ENCODE measurements around the gene SMYD3. TPM values are rescaled to one million over a fixed set of nuclear protein-coding genes. Genes with fewer than 3 reads are reported as not detected.

Gene SMYD3
- total and polyA plus RNA-seq, 2 experiments from 2014 or later: 30.8 to 68.5 TPM

DNA sequence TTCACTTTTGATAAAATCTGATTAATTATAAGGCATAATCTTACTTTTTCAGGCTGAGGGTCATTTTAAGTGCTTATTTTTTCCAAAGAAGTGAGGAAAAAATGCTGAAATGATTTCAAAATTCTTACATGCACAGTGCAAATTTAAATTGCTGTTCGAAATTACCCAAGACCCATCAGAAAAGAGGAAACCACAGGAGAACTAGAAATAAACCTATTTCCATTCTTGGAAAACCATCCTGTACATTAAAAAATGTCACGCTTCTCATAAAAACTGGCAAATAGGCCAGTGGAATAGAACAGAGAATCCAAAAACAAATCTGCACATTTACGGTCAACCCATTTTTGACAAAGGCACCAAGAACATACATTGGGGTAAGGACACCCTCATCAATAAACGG is 414.9 kb downstream of the SMYD3 start:
- TF ChIP-seq EZH2phosphoT487 (IDR thresholded peaks at IDR 0.05; ENCODE audit: low read depth, severe bottlenecking, unreplicated experiment): no peak
- no peak for TF ChIP-seq EZH2 (IDR thresholded peaks at IDR 0.05; ENCODE audit: borderline replicate concordance)
- TF ChIP-seq, protein P1, sequence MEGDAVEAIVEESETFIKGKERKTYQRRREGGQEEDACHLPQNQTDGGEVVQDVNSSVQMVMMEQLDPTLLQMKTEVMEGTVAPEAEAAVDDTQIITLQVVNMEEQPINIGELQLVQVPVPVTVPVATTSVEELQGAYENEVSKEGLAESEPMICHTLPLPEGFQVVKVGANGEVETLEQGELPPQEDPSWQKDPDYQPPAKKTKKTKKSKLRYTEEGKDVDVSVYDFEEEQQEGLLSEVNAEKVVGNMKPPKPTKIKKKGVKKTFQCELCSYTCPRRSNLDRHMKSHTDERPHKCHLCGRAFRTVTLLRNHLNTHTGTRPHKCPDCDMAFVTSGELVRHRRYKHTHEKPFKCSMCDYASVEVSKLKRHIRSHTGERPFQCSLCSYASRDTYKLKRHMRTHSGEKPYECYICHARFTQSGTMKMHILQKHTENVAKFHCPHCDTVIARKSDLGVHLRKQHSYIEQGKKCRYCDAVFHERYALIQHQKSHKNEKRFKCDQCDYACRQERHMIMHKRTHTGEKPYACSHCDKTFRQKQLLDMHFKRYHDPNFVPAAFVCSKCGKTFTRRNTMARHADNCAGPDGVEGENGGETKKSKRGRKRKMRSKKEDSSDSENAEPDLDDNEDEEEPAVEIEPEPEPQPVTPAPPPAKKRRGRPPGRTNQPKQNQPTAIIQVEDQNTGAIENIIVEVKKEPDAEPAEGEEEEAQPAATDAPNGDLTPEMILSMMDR (IDR thresholded peaks at IDR 0.05; ENCODE audit: poor library complexity): no peak
- WGBS (ENCODE audit: low lambda C conversion rate, missing lambda C conversion rate): 97% methylated on average over 4 of the region's 4 CpGs
- H3K4me1 ChIP-seq (ENCODE audit: insufficient read depth): no peaks in the 10 kb centered on the region
- no peaks in the 10 kb centered on the region for H3K36me3 ChIP-seq (replicated peaks; ENCODE audit: insufficient read depth, low read depth)
- H3K27ac ChIP-seq: no peak overlapping the region
- no peak overlapping the region for H3K4me2 ChIP-seq
- H3K4me3 ChIP-seq: no peak overlapping the region
- DNase-seq (ENCODE audit: low spot score): no peak
- H4K20me1 ChIP-seq (ENCODE audit: insufficient read depth, poor library complexity, severe bottlenecking): no peaks in the 10 kb centered on the region
- H3K9me2 ChIP-seq (replicated peaks; ENCODE audit: insufficient read depth): no peaks in the 10 kb centered on the region
- H3K27me3 ChIP-seq: no peaks in the 10 kb centered on the region
- no peaks in the 10 kb centered on the region for H3K79me2 ChIP-seq
- no peaks in the 10 kb centered on the region for H3K9me3 ChIP-seq (ENCODE audit: low read depth)
- no peak overlapping the region for H2AFZ ChIP-seq

DNA sequence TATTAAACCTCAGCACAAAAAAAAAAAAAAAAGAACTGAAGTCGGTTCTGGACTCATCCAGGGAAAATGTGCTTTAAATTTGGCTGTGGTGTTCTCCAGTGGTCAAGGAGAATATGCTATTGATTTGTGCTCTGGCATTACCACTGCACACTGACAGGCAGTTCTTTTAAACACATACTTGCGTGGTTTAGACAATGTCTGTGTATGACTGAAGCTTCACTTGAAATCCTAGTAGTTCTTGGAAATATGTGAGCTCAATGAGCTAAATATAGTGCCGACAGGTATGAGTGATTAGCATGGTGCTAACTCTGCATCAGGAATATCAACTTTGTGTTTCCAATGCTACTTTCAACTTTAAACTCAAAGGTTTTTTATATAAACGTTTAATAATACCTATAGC is 415.6 kb downstream of the SMYD3 start:
- 82% methylated on average over 4 of the region's 4 CpGs for WGBS (ENCODE audit: low lambda C conversion rate, missing lambda C conversion rate)
- Histone ChIP-seq H2AFZ (no peak overlapping the region), H3K4me1 (ENCODE audit: insufficient read depth) (no peaks in the 10 kb centered on the region), H3K79me2 (no peaks in the 10 kb centered on the region), H3K27ac (no peak overlapping the region), H3K4me2 (no peak overlapping the region), H3K4me3 (no peak overlapping the region), H4K20me1 (ENCODE audit: insufficient read depth, poor library complexity, severe bottlenecking) (no peaks in the 10 kb centered on the region), H3K36me3 (replicated peaks; ENCODE audit: insufficient read depth, low read depth) (no peaks in the 10 kb centered on the region), H3K9me3 (ENCODE audit: low read depth) (no peaks in the 10 kb centered on the region), H3K9me2 (replicated peaks; ENCODE audit: insufficient read depth) (no peaks in the 10 kb centered on the region), H3K27me3 (no peaks in the 10 kb centered on the region)
- TF ChIP-seq, protein P1 (IDR thresholded peaks at IDR 0.05; ENCODE audit: poor library complexity): no peak
- TF ChIP-seq EZH2 (IDR thresholded peaks at IDR 0.05; ENCODE audit: borderline replicate concordance) (no peak), EZH2phosphoT487 (IDR thresholded peaks at IDR 0.05; ENCODE audit: low read depth, severe bottlenecking, unreplicated experiment) (no peak)
- DNase-seq (ENCODE audit: low spot score): no peak

DNA sequence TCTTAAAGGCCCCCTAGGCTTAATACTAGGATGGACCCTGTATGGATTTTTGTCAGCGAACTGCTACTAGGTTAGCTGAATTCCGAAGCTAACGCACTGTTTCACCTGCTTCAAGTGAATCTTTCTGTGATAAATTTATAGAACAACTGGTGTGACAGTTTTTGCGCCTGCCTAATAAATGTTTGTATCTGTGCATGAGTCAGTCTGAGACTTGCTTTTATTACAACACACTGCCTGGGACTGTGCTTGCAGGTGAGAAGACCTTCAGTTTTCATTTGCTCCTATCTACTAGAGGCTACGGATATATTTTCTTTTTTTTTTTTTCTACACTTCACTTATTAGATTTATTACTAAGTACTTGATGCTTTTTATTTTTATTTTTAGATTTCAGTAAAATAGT is 420.9 kb downstream of the SMYD3 start:
- H3K4me2 ChIP-seq: no peak overlapping the region
- TF ChIP-seq, protein P1 (IDR thresholded peaks at IDR 0.05; ENCODE audit: poor library complexity): no peak
- TF ChIP-seq EZH2phosphoT487 (IDR thresholded peaks at IDR 0.05; ENCODE audit: low read depth, severe bottlenecking, unreplicated experiment) (no peak), EZH2 (IDR thresholded peaks at IDR 0.05; ENCODE audit: borderline replicate concordance) (no peak)
- H2AFZ ChIP-seq: no peak overlapping the region
- H3K36me3 ChIP-seq (replicated peaks; ENCODE audit: insufficient read depth, low read depth): no peaks in the 10 kb centered on the region
- H3K9me2 ChIP-seq (replicated peaks; ENCODE audit: insufficient read depth): no peaks in the 10 kb centered on the region
- no peaks in the 10 kb centered on the region for H3K4me1 ChIP-seq (ENCODE audit: insufficient read depth)
- DNase-seq (ENCODE audit: low spot score): no peak
- no peaks in the 10 kb centered on the region for H3K9me3 ChIP-seq (ENCODE audit: low read depth)
- H4K20me1 ChIP-seq (ENCODE audit: insufficient read depth, poor library complexity, severe bottlenecking): no peaks in the 10 kb centered on the region
- H3K4me3 ChIP-seq: no peak overlapping the region
- WGBS (ENCODE audit: low lambda C conversion rate, missing lambda C conversion rate): 92% methylated on average over 5 of the region's 5 CpGs
- no peaks in the 10 kb centered on the region for H3K27me3 ChIP-seq
- no peaks in the 10 kb centered on the region for H3K79me2 ChIP-seq
- H3K27ac ChIP-seq: no peak overlapping the region

DNA sequence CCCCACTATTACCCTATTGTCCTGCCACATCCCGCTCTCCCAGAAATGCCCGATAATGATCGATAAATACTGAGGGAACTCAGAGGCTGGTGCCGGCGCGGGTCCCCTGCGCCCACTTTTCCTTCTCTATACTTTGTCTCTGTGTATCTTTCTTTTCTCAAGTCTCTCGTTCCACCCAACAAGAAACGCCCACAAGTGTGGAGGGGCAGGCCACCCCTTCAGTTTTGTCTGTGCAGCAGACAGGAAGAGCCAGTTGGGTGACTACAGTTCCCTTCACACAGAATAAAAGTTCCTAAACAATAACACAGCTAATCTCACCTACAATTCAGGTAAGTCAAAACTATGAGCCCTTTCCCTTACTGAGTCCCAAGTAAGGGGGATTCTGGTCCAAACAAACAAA is 423.7 kb downstream of the SMYD3 start:
- 52% methylated on average over 6 of the region's 9 CpGs for WGBS (ENCODE audit: low lambda C conversion rate, missing lambda C conversion rate)
- no peak for TF ChIP-seq EZH2 (IDR thresholded peaks at IDR 0.05; ENCODE audit: borderline replicate concordance)
- TF ChIP-seq, protein P1 (IDR thresholded peaks at IDR 0.05; ENCODE audit: poor library complexity): no peak
- TF ChIP-seq EZH2phosphoT487 (IDR thresholded peaks at IDR 0.05; ENCODE audit: low read depth, severe bottlenecking, unreplicated experiment): no peak
- Histone ChIP-seq H3K4me1 (ENCODE audit: insufficient read depth) (no peaks in the 10 kb centered on the region), H3K27ac (no peak overlapping the region), H3K4me2 (no peak overlapping the region), H3K27me3 (no peaks in the 10 kb centered on the region), H3K9me2 (replicated peaks; ENCODE audit: insufficient read depth) (no peaks in the 10 kb centered on the region), H2AFZ (no peak overlapping the region), H3K79me2 (no peaks in the 10 kb centered on the region), H4K20me1 (ENCODE audit: insufficient read depth, poor library complexity, severe bottlenecking) (no peaks in the 10 kb centered on the region), H3K9me3 (ENCODE audit: low read depth) (no peaks in the 10 kb centered on the region), H3K36me3 (replicated peaks; ENCODE audit: insufficient read depth, low read depth) (no peaks in the 10 kb centered on the region), H3K4me3 (no peak overlapping the region)
- DNase-seq (ENCODE audit: low spot score): no peak

Data from hepatocyte (in vitro differentiated cells).